GM21528 (cell line): ENCODE measurements around the gene TP73.

ENCODE experiments used
- ATAC-seq: cut with Tn5 transposase; IDR thresholded peaks from one replicate; pipeline ENCODE4 v1.9.1; 2021; ENCODE audit warnings: mild to moderate bottlenecking, moderate library complexity; ENCODE audit not compliant: unreplicated experiment, low FRiP score

The TP73 gene

DNA sequence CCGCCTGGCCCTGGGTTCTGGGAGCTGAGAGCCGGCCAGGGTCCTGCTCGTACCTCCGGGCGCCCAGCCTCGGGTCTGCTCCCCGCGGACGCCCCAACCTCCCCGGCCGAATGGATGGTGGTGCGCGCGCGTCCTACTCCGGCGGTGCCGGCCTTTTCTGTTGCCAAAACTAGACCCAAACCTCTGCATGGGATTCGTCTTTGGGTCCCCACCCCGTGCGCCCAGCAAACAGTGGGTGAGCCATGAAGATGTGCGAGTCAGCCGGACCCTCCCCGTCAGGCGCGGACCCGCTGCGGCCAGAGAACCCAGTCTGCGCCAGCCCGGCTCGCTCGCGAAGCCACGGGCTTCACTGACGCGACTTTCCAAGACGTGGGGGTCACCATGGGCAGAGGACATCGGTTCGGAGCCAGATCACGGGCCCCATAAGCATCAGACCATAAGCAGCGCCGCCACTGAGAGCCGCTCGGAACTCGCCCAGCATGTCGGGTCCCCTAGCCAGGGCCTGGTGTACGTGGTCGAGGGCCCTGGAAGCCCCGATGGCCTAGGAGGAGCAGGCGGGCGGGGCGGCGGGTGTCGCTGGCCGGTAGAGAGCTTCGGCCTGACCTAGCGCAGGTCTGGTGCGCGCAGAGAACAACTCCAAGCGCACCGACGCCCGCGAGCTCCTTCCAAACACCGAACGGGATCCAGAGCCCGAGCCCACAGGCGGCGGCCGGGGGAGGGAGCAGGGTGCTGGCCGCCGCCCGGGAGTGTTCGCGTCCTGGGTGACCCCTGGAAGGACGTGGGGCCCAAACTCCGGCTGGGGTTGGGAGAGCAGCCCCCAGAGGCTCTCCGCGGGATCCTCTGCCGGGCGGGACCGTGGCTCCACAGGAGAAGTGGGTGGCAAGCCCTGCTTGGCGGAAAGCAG is 1.0 kb upstream of the TP73 start:
- no peak for ATAC-seq

DNA sequence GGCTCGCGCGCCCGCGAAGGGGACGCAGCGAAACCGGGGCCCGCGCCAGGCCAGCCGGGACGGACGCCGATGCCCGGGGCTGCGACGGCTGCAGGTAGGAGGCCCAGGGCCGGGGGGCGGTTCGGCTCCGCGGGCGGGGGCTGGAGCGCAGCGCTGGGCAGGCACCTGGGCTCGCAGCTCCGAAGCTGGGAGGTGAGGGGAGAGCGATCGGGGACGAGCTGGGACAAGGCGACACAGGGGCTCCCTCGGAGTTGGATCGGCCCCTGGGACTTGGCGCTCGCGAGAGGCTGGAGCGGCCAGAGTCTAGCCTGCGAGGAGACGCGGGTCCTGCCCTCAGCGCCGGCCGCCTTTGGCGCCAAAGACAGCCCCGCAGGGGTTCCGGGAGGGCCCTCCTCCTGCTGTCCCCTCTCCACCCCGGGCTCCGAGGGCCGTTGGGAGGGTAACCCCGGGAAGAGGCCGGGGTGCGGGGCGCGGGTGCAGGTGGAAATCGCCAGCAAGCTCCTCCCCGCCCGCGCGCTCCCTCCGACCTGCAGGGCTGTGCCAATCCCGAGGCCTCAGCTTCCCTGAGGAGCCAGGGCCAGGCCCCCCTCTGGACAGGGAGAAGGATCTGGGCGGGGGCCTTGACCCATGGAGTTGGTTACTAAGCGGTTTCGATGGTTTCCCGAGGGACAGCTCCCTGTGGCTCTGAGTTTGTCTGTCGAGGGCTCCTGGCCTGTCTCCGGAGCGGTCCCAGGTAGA is 401 bp downstream of the TP73 start:
- no peak for ATAC-seq

DNA sequence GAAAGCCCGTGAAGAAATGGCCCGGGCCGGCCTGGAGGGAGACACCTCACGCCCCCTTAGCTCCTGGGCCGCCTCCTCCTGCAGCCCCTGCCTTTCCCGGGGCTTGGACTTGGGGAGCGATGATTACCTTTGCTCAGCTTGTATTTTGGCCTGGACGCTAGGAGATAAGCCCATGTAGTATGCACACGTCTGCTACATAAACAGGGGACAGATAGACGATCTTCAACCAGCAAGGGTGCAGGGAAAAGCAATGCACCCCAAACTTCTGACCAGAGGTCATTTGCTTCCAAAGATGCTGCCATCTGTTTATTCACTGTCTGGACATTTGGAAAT is 936 bp downstream of the TP73 start:
- ATAC-seq = no peak

- ATAC-seq = no peak
Measured at GRCh38 chr1:3654549-3655281, 2.4 kb downstream of the TP73 start.

DNA sequence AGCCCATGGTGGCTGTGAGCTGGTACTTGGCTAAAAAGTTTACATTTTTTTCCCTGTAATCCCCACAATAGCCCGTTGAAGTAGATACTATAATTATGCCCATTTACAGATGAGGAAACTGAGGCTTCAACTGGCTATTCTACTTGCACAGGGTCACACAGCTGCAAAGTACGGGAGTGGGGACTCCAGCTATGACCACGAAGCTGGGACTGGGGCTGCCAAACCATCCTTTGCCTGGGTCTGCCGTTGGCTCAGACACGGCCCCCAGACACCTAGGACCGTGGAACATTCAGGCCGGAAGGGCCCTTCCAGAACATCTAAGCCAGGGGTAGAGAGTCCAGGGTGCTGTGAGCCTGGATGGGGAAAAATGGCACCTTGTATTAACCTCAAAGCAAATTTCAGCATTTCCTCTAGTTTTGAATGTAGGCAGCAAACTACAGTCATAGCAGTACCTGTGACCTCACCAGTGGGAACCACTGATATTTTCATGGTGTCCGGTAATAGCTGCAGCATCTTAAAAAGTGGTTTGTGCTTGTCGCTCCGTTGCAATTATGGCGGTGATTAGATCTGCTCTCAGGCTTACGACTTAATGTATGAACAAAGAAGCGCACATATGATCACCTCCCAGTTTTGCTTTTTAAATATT is 4.3 kb downstream of the TP73 start:
- ATAC-seq = peak; percentile 50

DNA sequence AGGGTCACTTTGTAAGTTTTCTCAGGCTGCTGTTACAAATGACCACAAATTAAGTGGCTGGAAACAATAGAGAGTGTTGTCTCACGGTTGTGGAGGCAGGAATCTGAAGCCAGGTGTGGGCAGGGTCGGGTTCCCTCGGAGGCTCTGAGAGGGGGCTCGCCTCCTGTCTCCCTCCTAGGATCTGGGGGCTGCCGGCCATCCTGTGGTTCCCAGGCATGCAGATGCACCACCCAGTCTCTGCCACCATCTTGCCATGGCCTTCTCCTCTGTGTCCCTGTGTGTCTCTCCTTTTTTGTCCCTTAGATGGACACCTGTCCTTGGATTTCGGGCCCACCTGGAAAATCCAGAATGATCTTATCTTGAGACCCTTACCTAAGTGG is 4.8 kb downstream of the TP73 start:
- ATAC-seq = peak; percentile 8

GRCh38 chr1:3657578-3658230 is 5.4 kb downstream of the TP73 start:
- no peak for ATAC-seq

GRCh38 chr1:3658231-3658615 is 5.9 kb downstream of the TP73 start:
- ATAC-seq = no peak

- ATAC-seq = no peak
Measured at GRCh38 chr1:3659093-3659492, 6.8 kb downstream of the TP73 start.

DNA sequence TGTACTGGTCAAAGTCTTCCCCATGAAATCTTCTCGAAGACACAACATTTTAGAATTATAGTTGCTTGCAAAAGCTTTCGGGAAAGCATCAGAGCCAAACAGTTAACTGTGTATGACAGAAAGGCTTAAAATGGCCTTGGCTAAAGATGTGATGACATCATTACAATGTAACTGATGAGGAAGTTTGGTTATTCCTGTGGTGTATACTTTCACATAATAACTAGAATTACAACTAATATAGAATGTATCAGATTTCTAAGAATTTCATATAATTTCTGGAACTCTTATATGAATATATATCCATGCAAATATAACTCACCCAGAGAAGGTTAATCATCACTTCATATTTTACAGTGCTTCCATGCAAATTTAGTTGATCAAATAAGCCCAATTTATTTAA is 8.4 kb downstream of the TP73 start:
- ATAC-seq = no peak

DNA sequence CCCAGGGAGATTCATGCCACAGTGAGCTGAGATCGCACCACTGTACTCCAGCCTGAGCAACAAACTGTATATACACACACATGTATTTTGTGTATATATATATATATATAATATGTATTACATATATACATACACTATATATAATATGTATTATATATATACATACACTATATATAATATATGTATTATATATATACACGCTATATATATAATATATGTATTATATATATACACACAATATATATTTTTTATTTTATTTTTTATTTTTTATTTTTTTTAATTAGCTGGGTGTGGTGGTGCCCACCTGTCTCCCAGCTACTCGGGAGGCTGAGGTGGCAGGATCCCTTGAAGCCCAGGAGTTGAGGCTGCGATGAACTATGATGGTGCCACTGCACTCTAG is 9.3 kb downstream of the TP73 start:
- ATAC-seq = no peak

DNA sequence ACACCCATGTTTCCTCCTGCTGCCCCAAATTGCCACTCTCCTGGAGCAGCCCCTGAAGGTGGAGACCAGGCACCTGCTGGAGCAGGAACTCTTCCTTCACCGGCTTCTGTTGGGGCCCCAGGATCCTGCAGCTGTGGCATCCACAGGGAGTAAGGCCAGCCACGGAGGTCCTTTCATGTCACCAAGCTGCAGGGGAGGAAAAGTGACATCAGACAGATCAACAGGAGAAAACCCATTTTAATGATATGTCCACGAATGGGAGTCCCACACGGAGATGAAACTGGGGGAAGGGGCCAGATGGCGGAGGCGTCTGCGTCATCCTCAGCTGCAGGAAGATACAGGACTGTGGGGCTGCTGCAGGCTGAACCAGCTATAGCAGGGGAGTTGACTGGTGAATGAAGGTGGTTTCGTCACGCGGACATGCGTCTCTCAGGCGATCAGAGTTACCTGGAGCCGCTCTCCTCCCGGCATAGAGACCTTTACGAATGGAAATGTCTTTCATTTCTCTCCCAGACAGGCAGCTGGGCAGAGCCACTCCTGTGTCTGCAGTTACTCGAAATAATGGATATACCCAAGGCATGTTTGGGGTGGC is 9.9 kb downstream of the TP73 start:
- no peak for ATAC-seq

- no peak for ATAC-seq
Measured at GRCh38 chr1:3663999-3664699, 11.8 kb downstream of the TP73 start.

- ATAC-seq = peak; percentile 27
Measured at GRCh38 chr1:3664700-3665375, 12.5 kb downstream of the TP73 start.

DNA sequence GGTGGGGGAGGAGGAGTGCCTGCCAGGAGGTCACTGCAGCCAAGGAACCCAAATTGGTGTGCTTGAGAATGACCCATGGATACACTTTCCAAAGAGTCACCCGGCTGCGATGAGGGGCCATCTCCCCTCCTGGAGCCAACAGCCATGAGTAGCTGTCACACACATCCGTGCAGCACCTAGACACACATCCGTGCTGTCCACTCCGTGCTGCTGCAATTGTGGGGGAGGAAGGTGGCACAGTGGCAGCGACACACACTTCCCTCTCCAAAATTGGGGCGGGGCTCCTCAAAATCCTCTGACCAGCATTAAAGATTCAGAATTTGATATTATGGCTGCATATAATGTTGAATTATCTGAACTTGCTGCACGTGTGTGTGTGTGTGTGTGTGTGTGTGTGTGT is 15.8 kb downstream of the TP73 start:
- no peak for ATAC-seq

- no peak for ATAC-seq
Measured at GRCh38 chr1:3668585-3669300, 16.4 kb downstream of the TP73 start.

DNA sequence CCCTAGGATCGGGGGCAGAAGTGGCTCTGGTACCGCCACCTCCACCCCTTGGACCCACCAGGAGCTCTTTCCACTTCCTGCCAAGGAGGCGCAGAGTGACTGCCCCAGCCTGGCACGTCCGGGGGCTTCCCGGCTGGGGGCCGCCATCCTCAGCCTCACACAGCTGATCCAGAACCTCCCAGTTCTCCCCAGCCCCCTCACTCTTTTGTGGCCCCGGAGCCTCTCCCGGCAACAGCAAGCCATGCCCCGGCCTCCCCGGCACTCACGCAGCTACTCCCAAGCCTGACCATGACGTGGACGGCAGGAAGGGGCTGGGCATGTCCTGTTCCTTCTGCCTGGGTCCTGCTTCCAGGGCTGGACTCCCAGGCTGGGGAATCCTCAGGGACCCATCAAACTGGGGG is 17.1 kb downstream of the TP73 start:
- ATAC-seq = no peak

DNA sequence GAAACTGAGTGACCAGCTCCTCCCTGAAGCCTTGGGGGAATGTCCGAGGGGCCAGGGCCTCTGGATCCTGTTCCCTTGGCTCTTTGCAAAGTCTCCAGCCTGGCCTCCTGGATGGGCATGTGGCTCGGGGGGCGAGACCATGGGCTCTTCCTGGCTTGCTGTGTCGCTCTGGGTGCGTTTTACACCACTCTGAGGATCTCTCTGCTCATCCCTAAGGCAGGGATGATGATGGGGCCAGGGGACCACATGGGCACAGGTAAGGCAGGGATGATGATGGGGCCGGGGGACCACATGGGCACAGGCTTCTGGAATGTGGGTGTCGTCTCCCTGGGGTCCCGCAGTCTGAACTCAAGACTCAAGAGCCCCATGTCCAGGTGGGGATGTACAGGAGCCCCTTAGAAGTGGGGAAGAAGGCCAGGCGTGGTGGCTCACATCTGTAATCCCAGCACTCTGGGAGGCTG is 17.7 kb downstream of the TP73 start:
- ATAC-seq = no peak
